Measurements from ENCODE around the gene MTRF1. TPM values are rescaled to one million over a fixed set of nuclear protein-coding genes. Genes with fewer than 3 reads are reported as not detected.
"Not testable (repeated sequence)": the region's sequence is repeated elsewhere in the genome, so short reads cannot be mapped to it uniquely, and the experiment has no call there.

The MTRF1 gene
- total RNA-seq, 3 donors from 2014 or later, result 13.4 to 15.5 (median 14.6) TPM

DNA sequence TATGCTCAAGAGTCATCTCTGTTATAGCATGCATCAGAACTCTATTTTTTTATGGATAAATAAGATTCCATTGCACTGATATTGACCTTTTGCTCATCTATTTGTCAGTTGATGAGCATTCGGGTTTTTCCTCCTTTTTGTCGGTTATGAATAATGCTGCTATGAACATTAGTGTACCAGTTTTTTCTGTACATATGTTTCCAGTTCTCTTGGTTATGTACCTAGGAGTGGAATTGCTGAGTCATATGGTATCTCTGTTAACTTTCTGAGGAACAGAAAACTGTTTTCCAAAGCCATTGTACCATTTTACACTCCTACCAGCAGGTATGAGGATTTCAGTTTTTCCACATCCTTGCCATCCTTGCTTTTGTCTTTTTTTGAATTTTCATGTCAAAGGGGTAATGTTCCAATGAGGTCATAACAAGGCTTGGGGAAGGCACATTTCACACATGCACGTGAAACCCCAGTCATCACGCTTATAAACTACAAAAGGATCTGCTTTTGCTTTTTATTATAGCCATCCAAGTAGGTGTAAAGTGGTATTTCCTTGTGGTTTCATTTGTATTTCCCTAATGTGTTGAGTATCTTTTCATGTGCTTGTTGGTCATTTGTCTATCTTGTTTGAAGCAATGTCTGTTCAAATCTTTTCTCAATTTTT is 83.7 kb downstream of the MTRF1 start:
- Histone ChIP-seq H3K9me3 (peaks cover 13% of the 10 kb centered on the region), H3K36me3 (ENCODE audit: low read depth) (no peaks in the 10 kb centered on the region), H3K4me3 (no peak overlapping the region), H3K4me1 (ENCODE audit: low read depth) (peaks cover 2% of the 10 kb centered on the region)
- intact Hi-C loops (cut with DNase I, micrococcal nuclease), result no loop called here
- ATAC-seq (no peak), DNase-seq (no peak)
- TF ChIP-seq, protein P1, sequence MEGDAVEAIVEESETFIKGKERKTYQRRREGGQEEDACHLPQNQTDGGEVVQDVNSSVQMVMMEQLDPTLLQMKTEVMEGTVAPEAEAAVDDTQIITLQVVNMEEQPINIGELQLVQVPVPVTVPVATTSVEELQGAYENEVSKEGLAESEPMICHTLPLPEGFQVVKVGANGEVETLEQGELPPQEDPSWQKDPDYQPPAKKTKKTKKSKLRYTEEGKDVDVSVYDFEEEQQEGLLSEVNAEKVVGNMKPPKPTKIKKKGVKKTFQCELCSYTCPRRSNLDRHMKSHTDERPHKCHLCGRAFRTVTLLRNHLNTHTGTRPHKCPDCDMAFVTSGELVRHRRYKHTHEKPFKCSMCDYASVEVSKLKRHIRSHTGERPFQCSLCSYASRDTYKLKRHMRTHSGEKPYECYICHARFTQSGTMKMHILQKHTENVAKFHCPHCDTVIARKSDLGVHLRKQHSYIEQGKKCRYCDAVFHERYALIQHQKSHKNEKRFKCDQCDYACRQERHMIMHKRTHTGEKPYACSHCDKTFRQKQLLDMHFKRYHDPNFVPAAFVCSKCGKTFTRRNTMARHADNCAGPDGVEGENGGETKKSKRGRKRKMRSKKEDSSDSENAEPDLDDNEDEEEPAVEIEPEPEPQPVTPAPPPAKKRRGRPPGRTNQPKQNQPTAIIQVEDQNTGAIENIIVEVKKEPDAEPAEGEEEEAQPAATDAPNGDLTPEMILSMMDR (IDR thresholded peaks at IDR 0.05), result no peak

DNA sequence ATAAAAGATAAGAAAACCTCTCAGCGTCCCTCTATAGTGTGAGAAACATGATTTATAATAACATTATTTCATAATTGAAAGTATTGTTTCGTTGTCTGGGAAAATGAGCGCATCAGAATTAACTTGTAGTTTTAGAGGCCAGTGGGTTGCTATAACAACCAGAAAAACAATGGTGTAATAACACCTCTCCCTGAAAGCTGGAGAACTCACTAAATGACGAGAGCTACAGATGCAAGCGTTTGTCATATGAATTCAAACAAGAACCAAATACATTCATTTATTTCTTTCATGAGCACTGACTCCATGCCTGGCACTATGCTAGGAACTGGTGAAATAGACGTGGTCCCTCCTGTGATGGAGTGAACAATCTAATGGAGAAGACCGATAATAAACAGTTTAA is 85.3 kb downstream of the MTRF1 start:
- Histone ChIP-seq H3K4me1 (ENCODE audit: low read depth) (peaks cover 2% of the 10 kb centered on the region), H3K4me3 (no peak overlapping the region), H3K36me3 (ENCODE audit: low read depth) (no peaks in the 10 kb centered on the region), H3K9me3 (peaks cover 18% of the 10 kb centered on the region)
- DNase-seq (no peak), ATAC-seq (no peak)
- intact Hi-C loops (cut with DNase I, micrococcal nuclease), result no loop called here
- TF ChIP-seq, protein P1 (IDR thresholded peaks at IDR 0.05), result no peak

DNA sequence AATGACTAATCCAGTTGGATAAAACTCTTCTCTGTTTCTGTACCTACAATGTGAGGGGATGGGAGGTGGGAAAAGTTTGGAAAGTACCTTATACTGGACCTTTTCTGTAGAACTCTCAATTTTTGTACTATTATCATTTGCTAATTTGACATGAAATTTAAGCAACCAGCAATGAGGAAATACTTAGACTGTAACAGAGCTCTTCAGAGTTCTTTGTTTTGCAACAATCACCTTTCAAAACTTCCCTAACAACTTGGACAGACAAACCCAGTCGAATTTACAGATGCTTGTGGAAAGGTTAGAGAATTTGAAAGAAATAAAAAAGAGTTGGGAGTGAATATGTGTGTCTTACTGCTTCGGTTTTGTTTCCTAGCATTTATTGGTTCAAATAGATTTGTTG is 85.8 kb downstream of the MTRF1 start:
- Histone ChIP-seq H3K9me3 (peaks cover 18% of the 10 kb centered on the region), H3K4me3 (no peak overlapping the region), H3K4me1 (ENCODE audit: low read depth) (peaks cover 2% of the 10 kb centered on the region), H3K36me3 (ENCODE audit: low read depth) (no peaks in the 10 kb centered on the region)
- ATAC-seq (no peak), DNase-seq (no peak)
- intact Hi-C loops (cut with DNase I, micrococcal nuclease), result no loop called here
- TF ChIP-seq, protein P1 (IDR thresholded peaks at IDR 0.05), result no peak

DNA sequence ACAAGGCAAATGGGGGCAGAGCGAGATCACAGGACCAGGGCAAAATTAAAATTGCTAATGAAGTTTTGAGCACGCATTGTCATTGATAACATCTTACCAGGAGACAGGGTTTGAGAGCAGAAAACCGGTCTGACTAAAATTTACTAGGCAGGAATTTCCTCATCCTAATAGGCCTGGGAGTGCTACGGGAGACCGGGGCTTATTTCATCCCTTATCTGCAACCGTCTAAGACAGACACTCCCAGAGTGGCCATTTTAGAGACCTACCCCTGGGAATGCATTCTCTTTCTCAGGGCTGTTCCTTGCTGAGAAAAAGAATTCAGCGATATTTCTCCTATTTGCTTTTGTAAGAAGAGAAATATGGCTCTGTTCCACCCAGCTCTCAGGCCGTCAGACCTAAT is 87.8 kb downstream of the MTRF1 start:
- not testable (repeated sequence) for ATAC-seq, DNase-seq

More for the DNA sequence above, 87.8 kb downstream of the MTRF1 start:
- intact Hi-C loops (cut with DNase I, micrococcal nuclease); H3K4me3 ChIP-seq; H3K36me3 ChIP-seq (ENCODE audit: low read depth); H3K4me1 ChIP-seq (ENCODE audit: low read depth): not testable (repeated sequence)
- peaks cover 18% of the 10 kb centered on the region for H3K9me3 ChIP-seq

Other genes with a start within 250 kb of the MTRF1 start
- gene ELF1, start 244.3 kb downstream of the MTRF1 start, total RNA-seq, result 100 to 1,000 TPM in 1 of 3 donors, 10 to 100 TPM in 2; 80.2 to 111 (median 96.8) TPM
- 10 to 100 TPM in 1 of 3 donors, 1 to 10 TPM in 2; 6.4 to 11.4 (median 6.4) TPM for gene WBP4, start 202.1 kb downstream of the MTRF1 start, total RNA-seq
- gene KBTBD6, start 130.8 kb downstream of the MTRF1 start, total RNA-seq, result 1 to 10 TPM; 2.6 to 7.6 (median 3.5) TPM
- gene KBTBD7, start 69.0 kb downstream of the MTRF1 start, total RNA-seq, result 1 to 10 TPM; 5.3 to 8.6 (median 5.8) TPM
- 10 to 100 TPM; 11.0 to 18.6 (median 18.1) TPM for gene NAA16, start 47.7 kb upstream of the MTRF1 start, total RNA-seq
- 10 to 100 TPM in 1 of 3 donors, 1 to 10 TPM in 2; 2.5 to 14.0 (median 4.7) TPM for gene RGCC, start 194.0 kb upstream of the MTRF1 start, total RNA-seq

All from mucosa of descending colon (tissue), 3 donors.